HG03196 (cell line): ENCODE measurements around the gene STH.

Source experiments
- ATAC-seq: cut with Tn5 transposase; IDR thresholded peaks from one replicate; pipeline ENCODE4 v1.9.1; 2021; ENCODE audit not compliant: unreplicated experiment

Gene STH

DNA sequence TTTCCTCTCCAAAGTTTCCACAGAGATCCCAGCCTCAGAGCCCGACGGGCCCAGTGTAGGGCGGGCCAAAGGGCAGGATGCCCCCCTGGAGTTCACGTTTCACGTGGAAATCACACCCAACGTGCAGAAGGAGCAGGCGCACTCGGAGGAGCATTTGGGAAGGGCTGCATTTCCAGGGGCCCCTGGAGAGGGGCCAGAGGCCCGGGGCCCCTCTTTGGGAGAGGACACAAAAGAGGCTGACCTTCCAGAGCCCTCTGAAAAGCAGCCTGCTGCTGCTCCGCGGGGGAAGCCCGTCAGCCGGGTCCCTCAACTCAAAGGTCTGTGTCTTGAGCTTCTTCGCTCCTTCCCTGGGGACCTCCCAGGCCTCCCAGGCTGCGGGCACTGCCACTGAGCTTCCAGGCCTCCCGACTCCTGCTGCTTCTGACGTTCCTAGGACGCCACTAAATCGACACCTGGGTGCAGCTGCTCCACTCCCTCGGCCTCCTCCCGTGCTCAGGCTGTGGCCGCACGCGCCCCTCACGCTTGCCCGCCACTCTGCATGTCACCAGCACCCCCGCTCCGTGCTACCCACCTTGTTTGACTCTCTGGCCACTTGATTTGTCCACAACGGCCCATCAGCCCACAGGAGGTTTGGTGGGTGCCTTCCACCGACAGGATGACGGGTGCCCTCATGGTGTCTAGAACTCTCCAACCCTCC, 15.3 kb upstream of the STH start:
- no peak for ATAC-seq

- ATAC-seq = no peak
Measured at GRCh38 chr17:45984368-45984767, 14.7 kb upstream of the STH start.

GRCh38 chr17:45985447-45985846, 13.6 kb upstream of the STH start:
- no peak for ATAC-seq

GRCh38 chr17:45986056-45986455, 13.0 kb upstream of the STH start:
- no peak for ATAC-seq

GRCh38 chr17:45987706-45988105, 11.3 kb upstream of the STH start:
- ATAC-seq = no peak

DNA sequence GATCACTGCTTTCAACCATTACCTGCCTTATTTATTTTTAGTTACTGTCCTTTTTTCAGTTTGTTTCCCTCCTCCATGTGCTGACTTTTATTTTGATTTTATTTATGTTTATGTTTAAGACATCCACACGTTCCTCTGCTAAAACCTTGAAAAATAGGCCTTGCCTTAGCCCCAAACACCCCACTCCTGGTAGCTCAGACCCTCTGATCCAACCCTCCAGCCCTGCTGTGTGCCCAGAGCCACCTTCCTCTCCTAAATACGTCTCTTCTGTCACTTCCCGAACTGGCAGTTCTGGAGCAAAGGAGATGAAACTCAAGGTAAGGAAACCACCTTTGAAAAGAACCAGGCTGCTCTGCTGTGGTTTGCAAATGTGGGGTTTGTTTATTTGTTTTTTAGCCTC, 9.3 kb upstream of the STH start:
- no peak for ATAC-seq

DNA sequence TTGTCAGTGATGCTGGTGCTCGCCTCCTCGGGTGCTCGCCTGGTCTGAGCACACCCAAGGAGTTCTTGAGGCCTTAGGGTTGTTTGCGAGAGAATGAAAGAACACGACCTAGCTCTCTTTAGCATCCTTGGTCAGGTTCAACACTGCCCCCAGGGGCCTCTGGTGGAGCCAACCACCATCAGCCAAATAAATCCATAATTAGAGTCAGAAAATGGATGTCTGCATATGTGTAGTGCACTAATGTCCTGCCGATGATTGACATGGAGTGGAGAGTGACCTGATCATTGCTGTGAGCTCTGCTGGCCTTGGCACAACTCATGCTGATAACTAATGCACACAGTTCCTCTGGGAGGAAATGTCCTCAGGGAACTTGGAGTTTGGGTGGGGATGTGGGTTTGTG, 8.2 kb upstream of the STH start:
- no peak for ATAC-seq

DNA sequence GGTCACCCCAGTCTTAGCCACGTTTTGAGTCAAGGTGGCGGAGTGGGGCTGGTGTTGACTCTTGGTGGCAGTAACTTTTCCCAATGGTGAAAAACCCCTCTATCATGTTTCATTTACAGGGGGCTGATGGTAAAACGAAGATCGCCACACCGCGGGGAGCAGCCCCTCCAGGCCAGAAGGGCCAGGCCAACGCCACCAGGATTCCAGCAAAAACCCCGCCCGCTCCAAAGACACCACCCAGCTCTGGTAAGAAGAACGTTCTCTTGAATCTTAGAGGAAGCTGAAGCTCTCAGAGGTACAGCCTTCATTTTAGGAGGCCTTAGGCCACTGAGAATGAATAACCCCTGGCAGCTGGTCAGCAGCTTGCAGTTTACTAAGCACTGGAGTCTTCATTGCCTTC, 7.7 kb upstream of the STH start:
- ATAC-seq = no peak

DNA sequence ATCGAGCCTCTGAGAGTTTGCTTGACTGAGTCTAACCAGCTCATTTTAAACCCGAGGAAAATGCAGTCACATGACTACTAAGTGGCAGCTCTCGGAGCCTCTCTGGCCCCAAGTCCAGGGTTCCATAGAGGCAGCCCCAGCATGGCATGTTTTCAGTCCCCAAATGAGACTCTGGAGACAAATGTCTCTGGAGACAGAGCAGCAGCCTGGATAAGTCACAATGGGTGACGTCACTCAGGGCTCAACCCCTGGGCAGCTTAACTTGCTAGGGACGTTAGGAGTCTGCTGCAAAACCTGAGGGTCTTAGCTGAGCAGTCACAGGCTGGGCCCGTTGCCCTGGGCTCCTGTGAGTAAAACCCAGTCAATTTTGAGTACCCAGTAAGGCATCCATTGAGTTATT, 6.9 kb upstream of the STH start:
- no peak for ATAC-seq

DNA sequence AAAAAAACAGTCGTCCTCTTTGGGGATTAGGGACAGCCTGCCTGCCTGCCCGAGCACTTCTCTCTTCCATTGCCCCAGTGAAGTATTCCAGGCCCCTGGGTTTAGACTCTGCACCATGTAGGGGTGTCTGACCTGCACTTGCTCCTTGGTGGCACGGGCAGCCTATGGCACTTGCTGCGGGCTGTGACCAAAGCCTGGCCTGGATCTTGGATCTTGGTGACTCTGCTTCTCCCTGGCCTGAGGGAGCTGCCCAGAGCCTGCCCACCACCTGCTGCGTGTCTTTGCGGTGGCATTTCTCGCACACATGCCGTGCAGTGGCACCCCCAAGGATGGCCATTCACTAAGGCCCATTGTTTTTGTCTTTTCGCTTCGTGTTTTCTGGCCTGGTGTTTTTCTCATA, 6.1 kb upstream of the STH start:
- no peak for ATAC-seq

GRCh38 chr17:45993962-45994627, 5.0 kb upstream of the STH start:
- ATAC-seq = no peak

GRCh38 chr17:45994987-45995386, 4.1 kb upstream of the STH start:
- ATAC-seq = no peak

DNA sequence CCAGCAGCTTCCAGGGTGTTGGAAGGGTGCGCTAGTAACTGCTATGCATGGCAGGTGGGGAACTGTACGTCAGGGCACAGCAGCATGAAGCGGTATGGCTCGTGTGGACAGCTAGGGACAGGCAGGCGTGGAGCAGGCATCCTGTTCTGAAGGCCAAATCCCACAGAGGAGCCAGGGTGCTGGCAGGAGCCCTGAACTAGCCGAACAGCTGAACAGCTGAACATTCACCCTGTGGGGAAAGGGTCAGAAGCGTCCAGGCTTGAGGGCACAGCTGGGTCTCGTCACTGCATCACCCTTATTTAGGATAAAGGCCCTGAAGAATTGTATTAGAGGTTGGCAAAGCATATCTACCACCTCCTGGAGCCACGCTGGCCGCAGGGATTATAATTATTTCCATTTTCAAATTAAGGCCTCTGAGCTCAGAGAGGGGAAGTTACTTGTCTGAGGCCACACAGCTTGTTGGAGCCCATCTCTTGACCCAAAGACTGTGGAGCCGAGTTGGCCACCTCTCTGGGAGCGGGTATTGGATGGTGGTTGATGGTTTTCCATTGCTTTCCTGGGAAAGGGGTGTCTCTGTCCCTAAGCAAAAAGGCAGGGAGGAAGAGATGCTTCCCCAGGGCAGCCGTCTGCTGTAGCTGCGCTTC, 3.3 kb upstream of the STH start:
- no peak for ATAC-seq

GRCh38 chr17:45996282-45996937, 2.6 kb upstream of the STH start:
- no peak for ATAC-seq

DNA sequence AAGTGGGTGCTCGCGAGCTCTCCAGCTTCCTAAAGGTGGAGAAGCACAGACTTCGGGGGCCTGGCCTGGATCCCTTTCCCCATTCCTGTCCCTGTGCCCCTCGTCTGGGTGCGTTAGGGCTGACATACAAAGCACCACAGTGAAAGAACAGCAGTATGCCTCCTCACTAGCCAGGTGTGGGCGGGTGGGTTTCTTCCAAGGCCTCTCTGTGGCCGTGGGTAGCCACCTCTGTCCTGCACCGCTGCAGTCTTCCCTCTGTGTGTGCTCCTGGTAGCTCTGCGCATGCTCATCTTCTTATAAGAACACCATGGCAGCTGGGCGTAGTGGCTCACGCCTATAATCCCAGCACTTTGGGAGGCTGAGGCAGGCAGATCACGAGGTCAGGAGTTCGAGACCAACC, 1.9 kb upstream of the STH start:
- ATAC-seq = no peak

DNA sequence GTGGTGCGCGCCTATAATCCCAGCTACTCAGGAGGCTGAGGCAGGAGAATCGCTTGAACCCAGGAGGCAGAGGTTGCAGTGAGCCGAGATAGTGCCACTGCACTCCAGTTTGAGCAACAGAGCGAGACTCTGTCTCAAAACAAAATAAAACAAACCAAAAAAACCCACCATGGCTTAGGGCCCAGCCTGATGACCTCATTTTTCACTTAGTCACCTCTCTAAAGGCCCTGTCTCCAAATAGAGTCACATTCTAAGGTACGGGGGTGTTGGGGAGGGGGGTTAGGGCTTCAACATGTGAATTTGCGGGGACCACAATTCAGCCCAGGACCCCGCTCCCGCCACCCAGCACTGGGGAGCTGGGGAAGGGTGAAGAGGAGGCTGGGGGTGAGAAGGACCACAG, 1.4 kb upstream of the STH start:
- no peak for ATAC-seq

- ATAC-seq = no peak
Measured at GRCh38 chr17:45999900-46000290, 845 bp downstream of the STH start.

GRCh38 chr17:46000292-46000691, 1.2 kb downstream of the STH start:
- ATAC-seq = no peak

DNA sequence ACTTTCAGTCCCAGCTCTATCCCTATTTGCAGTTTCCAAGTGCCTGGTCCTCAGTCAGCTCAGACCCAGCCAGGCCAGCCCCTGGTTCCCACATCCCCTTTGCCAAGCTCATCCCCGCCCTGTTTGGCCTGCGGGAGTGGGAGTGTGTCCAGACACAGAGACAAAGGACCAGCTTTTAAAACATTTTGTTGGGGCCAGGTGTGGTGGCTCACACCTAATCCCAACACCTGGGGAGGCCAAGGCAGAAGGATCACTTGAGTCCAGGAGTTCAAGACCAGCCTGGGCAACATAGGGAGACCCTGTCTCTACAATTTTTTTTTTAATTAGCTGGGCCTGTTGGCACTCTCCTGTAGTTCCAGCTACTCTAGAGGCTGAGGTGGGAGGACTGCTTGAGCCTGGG, 1.7 kb downstream of the STH start:
- ATAC-seq = no peak

- ATAC-seq = no peak
Measured at GRCh38 chr17:46001390-46002310, 2.6 kb downstream of the STH start.
